ENCODE results near the gene GAREM1. TPM values are rescaled to one million over a fixed set of nuclear protein-coding genes. Genes with fewer than 3 reads are reported as not detected.

GAREM1 gene
- total RNA-seq, 1 donor from 2014 or later, result 5.1 TPM

DNA sequence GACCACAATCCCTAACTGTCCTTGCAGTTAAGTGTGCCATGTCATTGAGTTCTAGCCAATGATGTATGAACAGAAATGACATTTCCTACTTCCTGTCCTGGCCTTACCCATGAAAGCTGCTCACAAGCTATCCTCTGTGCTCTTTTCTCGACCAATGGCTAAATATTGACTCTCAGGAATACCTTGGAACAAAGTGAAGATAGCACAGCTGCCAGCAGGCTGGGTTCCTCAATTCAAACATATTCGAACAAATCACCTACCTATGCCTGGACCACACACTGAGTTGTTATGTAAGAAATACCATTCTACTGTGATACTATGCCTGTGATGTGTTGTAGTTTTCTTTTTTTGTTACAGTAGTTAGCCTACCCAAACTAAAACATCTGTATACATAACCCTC, 65.1 kb downstream of the GAREM1 start:
- no peak for TF ChIP-seq EZH2 (IDR thresholded peaks at IDR 0.05)
- TF ChIP-seq EZH2phosphoT487 (IDR thresholded peaks at IDR 0.05), result no peak
- no peak for TF ChIP-seq CTCF (IDR thresholded peaks at IDR 0.05)
- H3K27me3 Mint-ChIP-seq (ENCODE audit: insufficient read depth, low read depth), result peaks cover 2% of the 10 kb centered on the region
- H3K4me1 Mint-ChIP-seq, result peaks cover 10% of the 10 kb centered on the region
- no peaks in the 10 kb centered on the region for H3K27me3 ChIP-seq
- H3K27ac Mint-ChIP-seq, result no peak overlapping the region
- peaks cover 5% of the 10 kb centered on the region for H3K9me3 Mint-ChIP-seq
- H3K36me3 Mint-ChIP-seq, result no peaks in the 10 kb centered on the region
- DNase-seq (ENCODE audit: low spot score), result no peak
- no peaks in the 10 kb centered on the region for H4K20me1 ChIP-seq (ENCODE audit: low read depth)
- H3K36me3 ChIP-seq, result no peaks in the 10 kb centered on the region
- no peak overlapping the region for H3K4me3 ChIP-seq
- no peaks in the 10 kb centered on the region for H3K4me1 ChIP-seq
- no peaks in the 10 kb centered on the region for H3K79me2 ChIP-seq (ENCODE audit: low read depth)
- no peak overlapping the region for H3K4me2 ChIP-seq
- no peak overlapping the region for H2AFZ ChIP-seq (replicated peaks)
- no peaks in the 10 kb centered on the region for H3K9me3 ChIP-seq (ENCODE audit: low read depth)
- no peak overlapping the region for H3K4me3 Mint-ChIP-seq
- no peaks in the 10 kb centered on the region for H3F3A ChIP-seq (ENCODE audit: low read depth)
- no peak overlapping the region for H3K27ac ChIP-seq
- no peak overlapping the region for H3K9ac ChIP-seq

DNA sequence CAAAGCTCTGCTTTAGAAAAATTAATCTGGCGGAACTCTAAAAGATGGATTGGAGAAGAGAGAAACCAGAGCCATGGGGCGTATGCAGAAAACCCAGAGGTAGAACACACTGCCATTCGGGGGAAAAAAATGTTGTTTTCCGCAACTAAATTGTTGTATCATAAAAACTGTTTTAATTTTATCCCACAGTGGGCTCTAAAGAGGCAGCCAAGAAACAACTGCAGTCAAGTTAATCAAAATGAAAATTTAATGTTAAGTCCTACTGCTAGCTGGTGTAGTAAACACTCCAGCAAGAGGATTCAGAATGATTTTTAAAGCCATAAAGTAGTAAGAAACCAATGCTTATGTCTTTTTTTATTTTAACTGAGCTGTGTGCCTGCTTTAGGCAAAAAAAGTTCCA, 69.1 kb downstream of the GAREM1 start:
- H3K27me3 ChIP-seq, result no peaks in the 10 kb centered on the region
- H3K4me2 ChIP-seq, result no peak overlapping the region
- no peak overlapping the region for H3K27ac Mint-ChIP-seq
- H2AFZ ChIP-seq (replicated peaks), result no peak overlapping the region
- no peaks in the 10 kb centered on the region for H3K4me1 ChIP-seq
- no peak for DNase-seq (ENCODE audit: low spot score)
- no peaks in the 10 kb centered on the region for H3F3A ChIP-seq (ENCODE audit: low read depth)
- no peak overlapping the region for H3K4me3 ChIP-seq
- no peak for TF ChIP-seq CTCF (IDR thresholded peaks at IDR 0.05)
- no peak for TF ChIP-seq EZH2phosphoT487 (IDR thresholded peaks at IDR 0.05)
- TF ChIP-seq EZH2 (IDR thresholded peaks at IDR 0.05), result no peak
- no peaks in the 10 kb centered on the region for H4K20me1 ChIP-seq (ENCODE audit: low read depth)
- H3K9me3 Mint-ChIP-seq, result peaks cover 20% of the 10 kb centered on the region
- no peaks in the 10 kb centered on the region for H3K4me1 Mint-ChIP-seq
- H3K79me2 ChIP-seq (ENCODE audit: low read depth), result no peaks in the 10 kb centered on the region
- no peaks in the 10 kb centered on the region for H3K36me3 ChIP-seq
- no peak overlapping the region for H3K4me3 Mint-ChIP-seq
- peaks cover 5% of the 10 kb centered on the region for H3K36me3 Mint-ChIP-seq
- H3K27me3 Mint-ChIP-seq (ENCODE audit: insufficient read depth, low read depth), result peaks cover 2% of the 10 kb centered on the region
- no peaks in the 10 kb centered on the region for H3K9me3 ChIP-seq (ENCODE audit: low read depth)
- no peak overlapping the region for H3K9ac ChIP-seq
- no peak overlapping the region for H3K27ac ChIP-seq

GRCh38 chr18:32393407-32393806, 77.3 kb downstream of the GAREM1 start:
- Histone ChIP-seq H3K27me3 (no peaks in the 10 kb centered on the region), H3K27ac (no peak overlapping the region), H3K36me3 (no peaks in the 10 kb centered on the region), H3K79me2 (ENCODE audit: low read depth) (no peaks in the 10 kb centered on the region), H3K9me3 (ENCODE audit: low read depth) (no peaks in the 10 kb centered on the region), H3K4me1 (no peaks in the 10 kb centered on the region), H3K9ac (no peak overlapping the region), H3F3A (ENCODE audit: low read depth) (no peaks in the 10 kb centered on the region), H2AFZ (replicated peaks) (no peak overlapping the region), H3K4me2 (no peak overlapping the region), H4K20me1 (ENCODE audit: low read depth) (no peaks in the 10 kb centered on the region), H3K4me3 (no peak overlapping the region)
- DNase-seq (ENCODE audit: low spot score), result no peak
- no peak overlapping the region for H3K4me3 Mint-ChIP-seq
- H3K36me3 Mint-ChIP-seq, result peaks cover 17% of the 10 kb centered on the region
- no peaks in the 10 kb centered on the region for H3K4me1 Mint-ChIP-seq
- H3K27ac Mint-ChIP-seq, result no peak overlapping the region
- H3K27me3 Mint-ChIP-seq (ENCODE audit: insufficient read depth, low read depth), result no peaks in the 10 kb centered on the region
- TF ChIP-seq EZH2 (IDR thresholded peaks at IDR 0.05), result no peak
- TF ChIP-seq EZH2phosphoT487 (IDR thresholded peaks at IDR 0.05), result no peak
- no peak for TF ChIP-seq CTCF (IDR thresholded peaks at IDR 0.05)
- H3K9me3 Mint-ChIP-seq, result peaks cover 17% of the 10 kb centered on the region

Data from neural progenitor cell (in vitro differentiated cells).